GM12892 (cell line): ENCODE results near the gene MRFAP1L1. TPM values are rescaled to one million over a fixed set of nuclear protein-coding genes. Genes with fewer than 3 reads are reported as not detected.
A peak's percentile ranks its signal among the peaks of the same experiment; 100 is the strongest.
"Not testable (repeated sequence)": the region's sequence is repeated elsewhere in the genome, so short reads cannot be mapped to it uniquely, and the experiment has no call there.

Experiments used
- DNase-seq: peaks from one replicate; pipeline ENCODE4 v3.0.0; 2011; ENCODE audit not compliant: insufficient read length
- FAIRE-seq: peaks from 2 replicates; lab custom pipeline; 2011; peaks lifted over from hg19 to GRCh38; lab: Jason Lieb, UNC
- POLR2A ChIP-seq: IDR thresholded peaks from 2 replicates; pipeline ENCODE4 v1.6.1; 2011; ENCODE audit warnings: low read depth, low read length, control low read depth
- POLR2AphosphoS5 ChIP-seq: IDR thresholded peaks from 2 replicates; pipeline ENCODE4 v1.6.1; 2011; ENCODE audit warnings: low read depth, low read length, control low read depth
- TAF1 ChIP-seq: IDR thresholded peaks from 2 replicates; pipeline ENCODE4 v1.6.1; 2011; ENCODE audit warnings: low read depth, mild to moderate bottlenecking, control low read depth, low read length, borderline replicate concordance
- polyA plus RNA-seq: library from polyadenylated mRNA; unstranded; fragments of >200 nt; gene quantifications from one replicate; pipeline ENCODE4 v1.2.1, GENCODE V29; 2012; ENCODE audit warnings: missing spikeins, inconsistent platforms; ENCODE audit not compliant: missing spikeins

Gene MRFAP1L1
- 46.8 TPM for polyA plus RNA-seq

GRCh38 chr4:6709230-6710114, at the start of gene MRFAP1L1:
Gene MRFAP1L1 (minus strand): TSS chr4:6709865. CDS start chr4:6709629, 236 bp downstream.
- TF ChIP-seq POLR2A (peak; percentile 66; the same call in 1 of the 2 replicates), POLR2AphosphoS5 (peak; percentile 44; the same call in 1 of the 2 replicates), TAF1 (peak; percentile 88)
- peak; percentile 79 for DNase-seq
- FAIRE-seq = peak; percentile 97

GRCh38 chr4:6758728-6759127, 49.1 kb upstream of the MRFAP1L1 start:
- FAIRE-seq (no peak), DNase-seq (no peak)
- no peak for TF ChIP-seq POLR2AphosphoS5

DNA sequence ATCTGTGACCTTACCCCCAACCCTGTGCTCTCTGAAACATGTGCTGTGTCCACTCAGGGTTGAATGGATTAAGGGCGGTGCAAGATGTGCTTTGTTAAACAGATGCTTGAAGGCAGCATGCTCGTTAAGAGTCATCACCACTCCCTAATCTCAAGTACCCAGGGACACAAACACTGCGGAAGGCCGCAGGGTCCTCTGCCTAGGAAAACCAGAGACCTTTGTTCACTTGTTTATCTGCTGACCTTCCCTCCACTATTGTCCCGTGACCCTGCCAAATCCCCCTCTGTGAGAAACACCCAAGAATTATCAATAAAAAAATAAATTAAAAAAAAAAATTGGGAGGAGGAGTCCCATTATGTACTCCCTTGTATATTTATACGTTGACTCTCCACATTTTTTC, 46.7 kb upstream of the MRFAP1L1 start:
- FAIRE-seq, DNase-seq: not testable (repeated sequence)

DNA sequence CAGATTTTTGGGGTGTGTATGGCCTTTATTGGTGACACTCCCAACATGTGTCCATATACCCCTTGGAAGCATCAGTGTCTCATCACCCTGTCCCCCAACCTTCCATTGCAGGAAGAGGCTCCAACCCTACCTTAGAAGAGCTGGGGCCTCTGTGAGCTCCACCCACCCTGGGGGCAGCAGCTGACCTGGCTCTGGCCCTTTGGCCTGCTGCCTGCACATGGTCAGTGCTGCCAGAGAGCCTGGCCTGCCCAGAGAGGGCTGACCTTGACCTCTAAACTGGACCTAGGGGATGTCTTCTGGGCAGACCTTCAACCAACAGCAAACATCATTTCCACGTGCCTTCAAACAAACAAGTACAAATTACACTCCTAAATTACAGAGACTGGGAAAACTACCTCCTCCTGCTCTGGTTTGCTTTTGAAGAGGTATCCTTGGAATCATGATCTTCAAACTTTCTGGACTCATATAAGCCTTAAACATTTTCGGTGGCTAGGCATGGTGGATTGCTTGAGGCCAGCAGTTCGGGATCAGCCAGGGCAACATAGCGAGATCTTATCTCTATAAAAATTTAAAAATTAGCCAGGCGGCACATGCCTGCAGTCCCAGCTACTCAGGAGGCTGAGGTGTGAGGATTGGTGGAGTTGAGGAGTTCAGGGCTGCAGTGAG, 45.6 kb upstream of the MRFAP1L1 start:
- TF ChIP-seq TAF1 (no peak), POLR2A (no peak), POLR2AphosphoS5 (no peak)
- FAIRE-seq (no peak), DNase-seq (no peak)

DNA sequence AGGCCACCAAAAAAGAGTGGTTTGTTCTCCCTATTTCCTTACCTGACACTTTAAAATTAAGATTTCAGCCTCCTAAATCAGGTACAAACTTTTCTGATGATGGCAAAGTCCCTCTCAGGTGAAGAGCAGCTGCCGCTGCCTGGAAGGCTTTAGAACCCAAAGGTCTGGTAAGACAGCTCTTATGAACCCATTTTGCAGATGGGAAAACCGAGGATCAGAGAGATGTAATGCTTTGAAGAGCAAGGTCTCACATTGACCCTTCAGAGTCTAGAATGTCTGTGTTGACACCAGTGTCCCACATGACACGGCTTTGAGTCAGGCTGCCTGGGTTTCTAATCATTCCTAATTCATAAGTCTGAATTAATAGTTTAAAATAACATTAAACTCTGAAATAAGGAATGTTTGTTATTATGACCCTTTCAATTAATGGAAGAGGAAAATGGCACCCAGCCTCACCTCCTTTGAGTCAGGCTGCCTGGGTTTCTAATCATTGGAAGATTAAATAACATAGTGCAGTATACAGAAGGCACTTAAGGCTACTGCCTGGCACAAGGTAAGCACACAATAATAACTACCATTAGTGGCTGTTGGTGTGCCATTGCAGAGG, 44.9 kb upstream of the MRFAP1L1 start:
- FAIRE-seq (no peak), DNase-seq (no peak)
- no peak for TF ChIP-seq TAF1

DNA sequence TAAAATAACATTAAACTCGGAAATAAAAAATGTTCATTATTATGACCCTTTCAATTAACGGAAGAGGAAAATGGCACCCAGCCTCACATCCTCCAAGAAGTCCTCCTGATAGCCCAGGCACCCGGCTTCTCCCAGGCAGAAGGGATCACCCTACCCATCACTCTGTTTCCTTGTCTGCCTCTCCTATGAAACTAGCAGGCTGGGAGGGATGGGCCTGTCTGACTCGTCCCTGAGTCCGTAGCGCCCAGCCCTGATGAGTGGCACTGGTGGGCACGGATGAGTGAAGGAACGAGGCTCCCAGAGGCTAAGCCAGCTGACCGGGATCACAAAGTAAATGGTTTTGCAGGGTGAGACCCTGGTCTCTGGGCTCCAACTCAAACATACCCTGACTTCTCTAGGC, 44.2 kb upstream of the MRFAP1L1 start:
- DNase-seq (no peak), FAIRE-seq (no peak)
- TF ChIP-seq POLR2AphosphoS5 (no peak), POLR2A (no peak), TAF1 (no peak)

GRCh38 chr4:6753103-6753560, 43.5 kb upstream of the MRFAP1L1 start:
- no peak for FAIRE-seq

DNA sequence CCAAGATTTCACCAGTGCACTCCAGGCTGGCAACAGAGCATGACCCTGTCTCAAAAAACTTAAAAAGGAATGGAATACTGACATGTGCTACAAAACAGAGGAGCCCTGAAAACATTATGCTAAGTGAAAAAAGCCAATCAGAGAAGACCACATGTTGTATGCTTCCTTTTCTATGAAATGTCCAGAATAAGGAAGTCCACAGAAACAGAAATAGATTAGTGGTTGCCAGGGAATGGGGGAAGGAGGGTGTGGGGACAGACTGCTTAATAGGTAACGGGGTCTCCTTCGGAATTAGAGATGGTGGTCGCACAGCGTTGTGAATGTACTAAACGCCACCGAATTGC, 42.8 kb upstream of the MRFAP1L1 start:
- no peak for FAIRE-seq
- DNase-seq = no peak
- TF ChIP-seq POLR2AphosphoS5 (no peak), POLR2A (no peak), TAF1 (no peak)

More at GRCh38 chr4:6753103-6753560, 43.5 kb upstream of the MRFAP1L1 start:
- no peak for TF ChIP-seq POLR2AphosphoS5
- no peak for TF ChIP-seq POLR2A
- TF ChIP-seq TAF1 = no peak
- DNase-seq = no peak

- DNase-seq (no peak), FAIRE-seq (no peak)
- TF ChIP-seq POLR2A (no peak), POLR2AphosphoS5 (no peak), TAF1 (no peak)
These were observed 42.2 kb upstream of the MRFAP1L1 start for GRCh38 chr4:6751611-6752485.

DNA sequence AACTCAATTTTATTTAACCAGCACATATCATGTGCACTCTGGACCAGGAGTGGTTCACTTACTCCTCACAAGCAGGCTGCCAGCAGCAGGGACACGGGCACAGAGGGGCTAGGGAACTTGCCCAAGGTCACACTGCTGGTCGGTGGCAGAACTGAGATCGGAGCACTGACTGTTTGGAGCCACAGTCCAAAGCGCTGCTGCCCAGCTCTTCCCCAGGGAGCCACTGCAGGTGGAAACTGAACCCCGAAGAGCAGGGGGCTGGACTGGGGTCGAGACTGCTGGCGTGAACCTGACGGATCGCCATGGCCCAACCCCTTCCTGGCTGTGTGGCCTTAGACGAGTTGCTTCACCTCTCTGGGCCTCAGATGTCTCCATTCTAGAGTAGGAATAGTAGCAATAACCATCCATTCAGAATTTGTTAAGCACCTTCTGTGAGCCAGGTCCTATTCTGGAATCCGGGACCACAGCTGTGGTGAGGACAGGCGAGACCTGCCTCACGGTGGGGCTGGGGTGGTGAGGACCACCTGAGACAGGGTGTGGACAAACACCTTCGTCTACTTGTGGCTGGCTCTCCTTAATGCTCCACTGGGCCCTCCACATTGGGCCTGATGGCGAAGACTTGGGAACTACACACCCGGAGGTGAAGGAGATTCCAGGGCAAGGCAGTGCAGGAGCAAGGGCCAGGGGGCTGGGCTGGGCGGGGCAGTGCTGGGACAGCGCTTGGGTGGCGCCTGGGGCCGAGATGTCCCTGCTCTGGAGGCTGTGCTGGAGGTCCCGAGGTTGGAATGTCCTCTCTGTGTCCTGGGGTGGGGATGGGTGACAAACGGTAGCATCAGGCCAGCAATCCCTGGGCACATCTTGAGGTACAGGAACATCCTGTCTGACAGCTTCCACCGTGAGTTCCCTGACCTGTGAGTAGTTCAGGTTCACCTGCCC, 40.9 kb upstream of the MRFAP1L1 start:
- FAIRE-seq (no peak), DNase-seq (no peak)
- no peak for TF ChIP-seq POLR2A
